ENCODE measurements around the gene TMEM60.

GRCh38 chr7:77820967-77821366 lies 22.7 kb upstream of the TMEM60 start:
- TF ChIP-seq CTCF (IDR thresholded peaks at IDR 0.05; ENCODE audit: low read depth, low read length, missing input control) (no peak), MAX (IDR thresholded peaks at IDR 0.05) (no peak), RAD21 (IDR thresholded peaks at IDR 0.05) (no peak), EGR1 (IDR thresholded peaks at IDR 0.05; ENCODE audit: low read depth in 2 of 2) (no peak), TAF1 (conservative IDR thresholded peaks at IDR 0.05) (no peak), REST (IDR thresholded peaks at IDR 0.05) (no peak), YY1 (IDR thresholded peaks at IDR 0.05) (no peak), HNF4G (IDR thresholded peaks at IDR 0.05) (no peak), GABPA (IDR thresholded peaks at IDR 0.05 in 1 of 2, conservative IDR thresholded peaks at IDR 0.05 in 1 of 2) (no peak), SP1 (IDR thresholded peaks at IDR 0.05) (no peak), FOXA1 (IDR thresholded peaks at IDR 0.05) (no peak), ATF3 (IDR thresholded peaks at IDR 0.05) (no peak)
